Embryonic facial prominence (tissue), 1 donor: ENCODE results near the gene SH3BP4.

Experiments
- DNase-seq: peaks from one replicate; pipeline ENCODE4 v3.0.0-alpha.2; 2016; ENCODE audit errors: extremely low spot score

The SH3BP4 gene

GRCh38 chr2:234964631-234965461 lies 13.0 kb downstream of the SH3BP4 start:
- no peak for DNase-seq

GRCh38 chr2:234966340-234966739 lies 14.5 kb downstream of the SH3BP4 start:
- no peak for DNase-seq

- no peak for DNase-seq
Measured at GRCh38 chr2:234967201-234967869, 15.5 kb downstream of the SH3BP4 start.

- DNase-seq, result no peak
Measured at GRCh38 chr2:234967870-234968208, 16.0 kb downstream of the SH3BP4 start.

- no peak for DNase-seq
Measured at GRCh38 chr2:234968631-234969305, 17.0 kb downstream of the SH3BP4 start.

- no peak for DNase-seq
Measured at GRCh38 chr2:234969306-234970098, 17.7 kb downstream of the SH3BP4 start.

GRCh38 chr2:234970099-234970440 lies 18.3 kb downstream of the SH3BP4 start:
- DNase-seq, result no peak

GRCh38 chr2:234970477-234970882 lies 18.7 kb downstream of the SH3BP4 start:
- DNase-seq, result no peak

GRCh38 chr2:234971496-234971895 lies 19.7 kb downstream of the SH3BP4 start:
- DNase-seq, result no peak

- DNase-seq, result no peak
Measured at GRCh38 chr2:234973008-234973407, 21.2 kb downstream of the SH3BP4 start.

GRCh38 chr2:234974501-234975385 lies 22.9 kb downstream of the SH3BP4 start:
- DNase-seq, result no peak

GRCh38 chr2:234975611-234976010 lies 23.8 kb downstream of the SH3BP4 start:
- no peak for DNase-seq

GRCh38 chr2:234976479-234977227 lies 24.8 kb downstream of the SH3BP4 start:
- no peak for DNase-seq

GRCh38 chr2:234977228-234977679 lies 25.4 kb downstream of the SH3BP4 start:
- no peak for DNase-seq

- no peak for DNase-seq
Measured at GRCh38 chr2:234978466-234979203, 26.8 kb downstream of the SH3BP4 start.

GRCh38 chr2:234979204-234980167 lies 27.7 kb downstream of the SH3BP4 start:
- no peak for DNase-seq

- no peak for DNase-seq
Measured at GRCh38 chr2:234980451-234981187, 28.8 kb downstream of the SH3BP4 start.
